H9 (cell line): ENCODE data around the gene EPHB2. TPM values are rescaled to one million over a fixed set of nuclear protein-coding genes. Genes with fewer than 3 reads are reported as not detected.

Source experiments
- DNase-seq: peaks from one replicate; pipeline ENCODE4 v3.0.0-alpha.2; 2017
- H2AFZ ChIP-seq: one replicate; pipeline ENCODE4 v1.6.1; 2013; ENCODE audit warnings: mild to moderate bottlenecking, low read length, control low read depth, moderate library complexity
- H2AK5ac ChIP-seq: 2 replicates; pipeline ENCODE4 v1.6.1; 2013; ENCODE audit warnings: low read length, control low read depth, mixed read lengths; ENCODE audit not compliant: insufficient read length
- H2BK120ac ChIP-seq: one replicate; pipeline ENCODE4 v1.6.1; 2013; ENCODE audit warnings: low read depth, mild to moderate bottlenecking, low read length, control low read depth, inconsistent platforms; ENCODE audit not compliant: poor library complexity, severe bottlenecking
- H2BK12ac ChIP-seq: 2 replicates; pipeline ENCODE4 v1.6.1; 2013; ENCODE audit warnings: low read length, control low read depth, mixed read lengths, low read depth; ENCODE audit not compliant: insufficient read length
- H2BK15ac ChIP-seq: 2 replicates; pipeline ENCODE4 v1.6.1; 2013; ENCODE audit warnings: low read depth, low read length, control low read depth
- H2BK20ac ChIP-seq: one replicate; pipeline ENCODE4 v1.6.1; 2013; ENCODE audit warnings: low read depth, mild to moderate bottlenecking, low read length, control low read depth, inconsistent platforms; ENCODE audit not compliant: poor library complexity, severe bottlenecking
- H2BK5ac ChIP-seq: 2 replicates; pipeline ENCODE4 v1.6.1; 2013; ENCODE audit warnings: low read length, control low read depth, mixed read lengths; ENCODE audit not compliant: insufficient read length
- H3K14ac ChIP-seq: 2 replicates; pipeline ENCODE4 v1.6.1; 2013; ENCODE audit warnings: low read length, control low read depth; ENCODE audit not compliant: insufficient read depth
- H3K18ac ChIP-seq: 2 replicates; pipeline ENCODE4 v1.6.1; 2013; ENCODE audit warnings: low read depth, mild to moderate bottlenecking, mixed read lengths, low read length, control low read depth; ENCODE audit not compliant: insufficient read length
- H3K23ac ChIP-seq: 2 replicates; pipeline ENCODE4 v1.6.1; 2013; ENCODE audit warnings: low read length, control low read depth, mixed read lengths, low read depth; ENCODE audit not compliant: insufficient read length
- H3K23me2 ChIP-seq: 2 replicates; pipeline ENCODE4 v1.6.1; 2013; ENCODE audit warnings: low read depth, mild to moderate bottlenecking, mixed read lengths, low read length, control low read depth; ENCODE audit not compliant: insufficient read length, poor library complexity, severe bottlenecking
- H3K27ac ChIP-seq: 2 replicates; pipeline ENCODE4 v1.5.1; 2013; ENCODE audit warnings: low read length, control low read depth, mixed read lengths, low read depth; ENCODE audit not compliant: insufficient read length
- H3K27me3 ChIP-seq: 2 replicates; pipeline ENCODE4 v1.6.1; 2013; ENCODE audit warnings: low read length, control low read depth, inconsistent platforms; ENCODE audit not compliant: insufficient read depth
- H3K4ac ChIP-seq: 2 replicates; pipeline ENCODE4 v1.6.1; 2013; ENCODE audit warnings: low read depth, mild to moderate bottlenecking, control low read depth, inconsistent platforms, low read length, moderate library complexity
- H3K4me1 ChIP-seq: 2 replicates; pipeline ENCODE4 v1.6.1; 2013; ENCODE audit warnings: low read length, control low read depth, inconsistent platforms; ENCODE audit not compliant: insufficient read depth
- H3K4me2 ChIP-seq: 2 replicates; pipeline ENCODE4 v1.6.1; 2013; ENCODE audit warnings: low read length, control low read depth, mixed read lengths; ENCODE audit not compliant: insufficient read length, insufficient read depth
- H3K56ac ChIP-seq: 2 replicates; pipeline ENCODE4 v1.6.1; 2013; ENCODE audit warnings: low read depth, mild to moderate bottlenecking, mixed read lengths, low read length, control low read depth; ENCODE audit not compliant: insufficient read length
- H3K79me1 ChIP-seq: 2 replicates; pipeline ENCODE4 v1.6.1; 2013; ENCODE audit warnings: low read depth, mild to moderate bottlenecking, moderate library complexity, low read length, control low read depth, inconsistent platforms; ENCODE audit not compliant: insufficient read depth, poor library complexity, severe bottlenecking
- H3K79me2 ChIP-seq: 2 replicates; pipeline ENCODE4 v1.6.1; 2013; ENCODE audit warnings: low read length, control low read depth, inconsistent platforms; ENCODE audit not compliant: insufficient read depth
- H3K9ac ChIP-seq: 2 replicates; pipeline ENCODE4 v1.6.1; 2013; ENCODE audit warnings: low read length, control low read depth, mixed read lengths; ENCODE audit not compliant: insufficient read length; ENCODE audit errors: extremely low read depth
- H3K9me3 ChIP-seq: one replicate; pipeline ENCODE4 v1.6.1; 2013; ENCODE audit warnings: low read depth, low read length, inconsistent platforms; ENCODE audit not compliant: control insufficient read depth
- H3T11ph ChIP-seq: one replicate; pipeline ENCODE4 v1.6.1; 2013; ENCODE audit warnings: mild to moderate bottlenecking, low read length, control low read depth, inconsistent platforms
- H4K20me1 ChIP-seq: one replicate; pipeline ENCODE4 v1.6.1; 2013; ENCODE audit not compliant: control insufficient read depth, insufficient read length, insufficient read depth
- H4K5ac ChIP-seq: 2 replicates; pipeline ENCODE4 v1.6.1; 2013; ENCODE audit warnings: low read depth, mild to moderate bottlenecking, mixed read lengths, low read length, control low read depth; ENCODE audit not compliant: insufficient read length
- H4K8ac ChIP-seq: replicated peaks from 2 replicates; pipeline ENCODE4 v1.6.1; 2013; ENCODE audit warnings: low read length, control low read depth, mixed read lengths, low read depth; ENCODE audit not compliant: insufficient read length
- H4K91ac ChIP-seq: 2 replicates; pipeline ENCODE4 v1.6.1; 2013; ENCODE audit warnings: low read depth, mild to moderate bottlenecking, moderate library complexity, mixed read lengths, low read length, control low read depth; ENCODE audit not compliant: insufficient read length
- H3K27ac Mint-ChIP-seq, 3 experiments: 2 replicates in 2 of 3; 3 replicates in 1 of 3; pipeline ENCODE4 v1.8.0; 2020 to 2021; ENCODE audit warnings: mixed read lengths in 3 of 3, mild to moderate bottlenecking in 1 of 3, moderate library complexity in 1 of 3
- H3K27me3 Mint-ChIP-seq: 2 replicates; pipeline ENCODE4 v1.8.0; 2021; ENCODE audit warnings: low read depth, mild to moderate bottlenecking, moderate library complexity, mixed read lengths
- H3K36me3 Mint-ChIP-seq, 3 experiments: 2 replicates in 2 of 3; 3 replicates in 1 of 3; pipeline ENCODE4 v1.8.0; 2020 to 2021; ENCODE audit warnings: low read depth in 3 of 3, mixed read lengths in 3 of 3; ENCODE audit not compliant: insufficient read depth in 1 of 3
- H3K4me1 Mint-ChIP-seq, 2 experiments: 2 replicates each; pipeline ENCODE4 v1.8.0; 2020; ENCODE audit warnings: mixed read lengths in 2 of 2
- H3K4me3 Mint-ChIP-seq, 2 experiments: 2 replicates in 1 of 2; 3 replicates in 1 of 2; pipeline ENCODE4 v1.8.0; 2020 to 2021; ENCODE audit warnings: mild to moderate bottlenecking in 2 of 2, mixed read lengths in 2 of 2, moderate library complexity in 1 of 2
- H3K9me3 Mint-ChIP-seq, 2 experiments: 2 replicates in 1 of 2; 3 replicates in 1 of 2; pipeline ENCODE4 v1.8.0; 2020; ENCODE audit warnings: mild to moderate bottlenecking in 2 of 2, mixed read lengths in 2 of 2, moderate library complexity in 1 of 2
- WGBS: extraction: QIAGEN DNeasy Blood & Tissue Kit; methylation state at CpG from one replicate; pipeline ENCODE4 v1.1.7; 2013; ENCODE audit warnings: missing lambda C conversion rate, low lambda C conversion rate, mixed read lengths; ENCODE audit not compliant: insufficient read length; ENCODE audit errors: extremely low coverage; 5-methylcytosine and 5-hydroxymethylcytosine counted together
- total RNA-seq: library from RNA; stranded (reverse); gene quantifications from 2 replicates; pipeline ENCODE4 v1.2.1, GENCODE V29; 2021
- TF ChIP-seq, protein P1 (sequence below): fragments of 200-600 bp; sonication (generic); conservative IDR thresholded peaks from 3 replicates; pipeline ENCODE4 v1.8.0; 2021; ENCODE audit warnings: antibody characterized with exemption, mild to moderate bottlenecking

The EPHB2 gene
- total RNA-seq, 1 experiment from 2014 or later: 9.5 TPM

DNA sequence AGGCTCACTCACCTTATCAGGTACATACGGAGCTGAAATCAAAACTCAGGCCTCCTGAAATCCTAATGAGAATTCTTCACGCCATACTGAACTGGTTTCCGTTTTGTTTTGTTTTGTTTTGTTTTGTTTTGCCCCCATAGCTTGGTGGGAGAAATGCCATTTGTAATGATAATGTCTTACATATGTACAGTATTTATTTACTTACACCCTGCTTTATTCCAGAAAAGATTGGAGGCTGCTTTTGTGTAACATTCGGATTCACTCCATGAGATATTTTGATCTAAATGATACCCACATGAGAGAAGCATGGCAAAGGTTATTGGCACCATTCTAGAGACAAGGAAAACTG is 84.7 kb downstream of the EPHB2 start:
- Histone ChIP-seq H3K27ac (no peak overlapping the region), H3K79me1 (no peaks in the 10 kb centered on the region), H4K8ac (no peak overlapping the region), H3K4ac (no peak overlapping the region), H3K4me1 (no peaks in the 10 kb centered on the region; the same call in 1 of the 2 replicates), H2BK20ac (no peak overlapping the region), H3K23ac (no peak overlapping the region), H3K18ac (no peak overlapping the region), H3K27me3 (no peaks in the 10 kb centered on the region), H2BK5ac (no peak overlapping the region), H3T11ph (no peak overlapping the region), H2AFZ (no peak overlapping the region), H2BK15ac (no peak overlapping the region), H4K91ac (no peak overlapping the region), H3K9ac (no peak overlapping the region), H4K5ac (no peak overlapping the region), H2AK5ac (no peak overlapping the region), H3K23me2 (no peaks in the 10 kb centered on the region), H3K9me3 (no peaks in the 10 kb centered on the region), H2BK120ac (no peak overlapping the region), H4K20me1 (no peaks in the 10 kb centered on the region), H3K14ac (no peak overlapping the region), H2BK12ac (no peak overlapping the region), H3K79me2 (no peaks in the 10 kb centered on the region), H3K56ac (no peak overlapping the region), H3K4me2 (no peak overlapping the region)
- Mint-ChIP-seq H3K4me1 (peaks cover 32 to 61% of the 10 kb centered on the region in 2 experiments), H3K4me3 (no peak overlapping the region), H3K9me3 (no peaks in the 10 kb centered on the region), H3K36me3 (no peaks in the 10 kb centered on the region; a peak in 2 of 7 replicates), H3K27me3 (no peaks in the 10 kb centered on the region), H3K27ac (no peak overlapping the region)
- WGBS: no CpG with 5 or more reads among the region's 4 CpGs
- TF ChIP-seq, protein P1, sequence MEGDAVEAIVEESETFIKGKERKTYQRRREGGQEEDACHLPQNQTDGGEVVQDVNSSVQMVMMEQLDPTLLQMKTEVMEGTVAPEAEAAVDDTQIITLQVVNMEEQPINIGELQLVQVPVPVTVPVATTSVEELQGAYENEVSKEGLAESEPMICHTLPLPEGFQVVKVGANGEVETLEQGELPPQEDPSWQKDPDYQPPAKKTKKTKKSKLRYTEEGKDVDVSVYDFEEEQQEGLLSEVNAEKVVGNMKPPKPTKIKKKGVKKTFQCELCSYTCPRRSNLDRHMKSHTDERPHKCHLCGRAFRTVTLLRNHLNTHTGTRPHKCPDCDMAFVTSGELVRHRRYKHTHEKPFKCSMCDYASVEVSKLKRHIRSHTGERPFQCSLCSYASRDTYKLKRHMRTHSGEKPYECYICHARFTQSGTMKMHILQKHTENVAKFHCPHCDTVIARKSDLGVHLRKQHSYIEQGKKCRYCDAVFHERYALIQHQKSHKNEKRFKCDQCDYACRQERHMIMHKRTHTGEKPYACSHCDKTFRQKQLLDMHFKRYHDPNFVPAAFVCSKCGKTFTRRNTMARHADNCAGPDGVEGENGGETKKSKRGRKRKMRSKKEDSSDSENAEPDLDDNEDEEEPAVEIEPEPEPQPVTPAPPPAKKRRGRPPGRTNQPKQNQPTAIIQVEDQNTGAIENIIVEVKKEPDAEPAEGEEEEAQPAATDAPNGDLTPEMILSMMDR: no peak
- no peak for DNase-seq
